Hepatocyte (in vitro differentiated cells): ENCODE results near the gene SLC7A8. TPM values are rescaled to one million over a fixed set of nuclear protein-coding genes. Genes with fewer than 3 reads are reported as not detected.
A peak's percentile ranks its signal among the peaks of the same experiment; 100 is the strongest.

Experiments
- DNase-seq: peaks from one replicate; pipeline ENCODE4 v3.0.0-alpha.2; 2016; ENCODE audit warnings: low spot score
- H2AFZ ChIP-seq: fragments of 200-600 bp; sonication (generic); 2 replicates; pipeline ENCODE4 v1.6.0; 2016; ENCODE audit warnings: antibody characterized with exemption, mild to moderate bottlenecking
- H3K27ac ChIP-seq: fragments of 200-600 bp; sonication (generic); 2 replicates; pipeline ENCODE4 v1.5.1; 2016; ENCODE audit warnings: mild to moderate bottlenecking
- H3K27me3 ChIP-seq: fragments of 200-600 bp; sonication (generic); 2 replicates; pipeline ENCODE4 v1.6.1; 2016
- H3K36me3 ChIP-seq: fragments of 200-600 bp; sonication (generic); replicated peaks from 2 replicates; pipeline ENCODE4 v1.5.1; 2016; ENCODE audit warnings: low read depth; ENCODE audit not compliant: insufficient read depth
- H3K4me1 ChIP-seq: fragments of 200-600 bp; sonication (generic); 2 replicates; pipeline ENCODE4 v1.5.1; 2016; ENCODE audit warnings: mild to moderate bottlenecking, moderate library complexity; ENCODE audit not compliant: insufficient read depth
- H3K4me2 ChIP-seq: fragments of 200-600 bp; sonication (generic); 2 replicates; pipeline ENCODE4 v1.6.0; 2016
- H3K4me3 ChIP-seq: fragments of 200-600 bp; sonication (generic); 2 replicates; pipeline ENCODE4 v1.5.1; 2016; ENCODE audit warnings: mild to moderate bottlenecking
- H3K79me2 ChIP-seq: fragments of 200-600 bp; sonication (generic); 2 replicates; pipeline ENCODE4 v1.6.0; 2017; ENCODE audit warnings: mild to moderate bottlenecking
- H3K9me2 ChIP-seq: fragments of 200-600 bp; sonication (generic); replicated peaks from 2 replicates; pipeline ENCODE4 v1.6.0; 2017; ENCODE audit warnings: mild to moderate bottlenecking; ENCODE audit not compliant: insufficient read depth
- H3K9me3 ChIP-seq: fragments of 200-600 bp; sonication (generic); 2 replicates; pipeline ENCODE4 v1.5.1; 2016; ENCODE audit warnings: low read depth, mild to moderate bottlenecking
- H4K20me1 ChIP-seq: fragments of 200-600 bp; sonication (generic); 2 replicates; pipeline ENCODE4 v1.6.0; 2016; ENCODE audit warnings: mild to moderate bottlenecking; ENCODE audit not compliant: insufficient read depth, poor library complexity, severe bottlenecking
- EZH2 ChIP-seq: fragments of 200-600 bp; sonication (generic); IDR thresholded peaks from 2 replicates; pipeline ENCODE4 v1.6.1; 2016; ENCODE audit warnings: antibody characterized with exemption, mild to moderate bottlenecking, borderline replicate concordance
- EZH2phosphoT487 ChIP-seq: fragments of 200-600 bp; sonication (generic); IDR thresholded peaks from one replicate; pipeline ENCODE4 v1.6.1; 2018; ENCODE audit warnings: antibody characterized with exemption, mild to moderate bottlenecking, low read depth, moderate library complexity; ENCODE audit not compliant: unreplicated experiment, severe bottlenecking
- WGBS: methylation state at CpG from one replicate; pipeline ENCODE4 v1.1.6; 2016; ENCODE audit warnings: low lambda C conversion rate; ENCODE audit errors: missing lambda C conversion rate; 5-methylcytosine and 5-hydroxymethylcytosine counted together
- polyA plus RNA-seq: library from polyadenylated mRNA; unstranded; fragments of >200 nt; fragmentation: Nextera tagmentation; extraction: Ambion mirVana; gene quantifications from 2 replicates; pipeline ENCODE4 v1.2.1, GENCODE V29; 2016
- total RNA-seq: library from RNA; depleted of rRNA; stranded (reverse); fragments of >200 nt; gene quantifications from 2 replicates; pipeline ENCODE4 v1.2.3, GENCODE V29; 2014
- TF ChIP-seq, protein P1 (sequence below): fragments of 200-600 bp; sonication (generic); IDR thresholded peaks from 2 replicates; pipeline ENCODE4 v1.5.1; 2016; ENCODE audit warnings: antibody characterized with exemption, mild to moderate bottlenecking; ENCODE audit not compliant: poor library complexity

The SLC7A8 gene
- total and polyA plus RNA-seq, 2 experiments from 2014 or later, result 54.6 to 123 TPM

DNA sequence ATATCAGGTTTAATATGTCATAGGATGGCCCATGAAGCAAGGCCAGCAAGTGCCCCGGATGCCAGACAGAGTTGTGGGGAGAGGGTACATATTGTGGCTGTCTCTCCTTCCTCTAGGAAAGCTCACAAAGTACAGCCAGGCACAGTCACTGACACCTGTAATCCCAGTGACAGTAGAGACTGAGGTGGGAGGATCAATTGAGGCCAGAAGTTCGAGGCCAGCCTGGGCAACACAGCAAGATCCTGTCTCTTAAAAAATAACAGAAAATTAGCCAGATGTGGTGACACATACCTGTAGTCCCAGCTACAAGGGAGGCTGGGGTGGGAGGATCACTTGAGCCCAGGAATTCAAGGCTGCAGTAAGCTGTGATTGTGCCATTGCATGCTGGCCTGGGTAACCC, 32.1 kb downstream of the SLC7A8 start:
- no peak overlapping the region for H2AFZ ChIP-seq
- no peaks in the 10 kb centered on the region for H3K9me3 ChIP-seq
- DNase-seq, result no peak
- H3K27me3 ChIP-seq, result no peaks in the 10 kb centered on the region
- H3K79me2 ChIP-seq, result no peaks in the 10 kb centered on the region
- peaks cover 29% of the 10 kb centered on the region for H3K4me1 ChIP-seq
- WGBS, result 91% methylated on average over 2 of the region's 2 CpGs
- H3K27ac ChIP-seq, result no peak overlapping the region
- no peak overlapping the region for H3K4me2 ChIP-seq
- H4K20me1 ChIP-seq, result no peaks in the 10 kb centered on the region
- TF ChIP-seq EZH2phosphoT487 (no peak), EZH2 (no peak)
- TF ChIP-seq, protein P1, sequence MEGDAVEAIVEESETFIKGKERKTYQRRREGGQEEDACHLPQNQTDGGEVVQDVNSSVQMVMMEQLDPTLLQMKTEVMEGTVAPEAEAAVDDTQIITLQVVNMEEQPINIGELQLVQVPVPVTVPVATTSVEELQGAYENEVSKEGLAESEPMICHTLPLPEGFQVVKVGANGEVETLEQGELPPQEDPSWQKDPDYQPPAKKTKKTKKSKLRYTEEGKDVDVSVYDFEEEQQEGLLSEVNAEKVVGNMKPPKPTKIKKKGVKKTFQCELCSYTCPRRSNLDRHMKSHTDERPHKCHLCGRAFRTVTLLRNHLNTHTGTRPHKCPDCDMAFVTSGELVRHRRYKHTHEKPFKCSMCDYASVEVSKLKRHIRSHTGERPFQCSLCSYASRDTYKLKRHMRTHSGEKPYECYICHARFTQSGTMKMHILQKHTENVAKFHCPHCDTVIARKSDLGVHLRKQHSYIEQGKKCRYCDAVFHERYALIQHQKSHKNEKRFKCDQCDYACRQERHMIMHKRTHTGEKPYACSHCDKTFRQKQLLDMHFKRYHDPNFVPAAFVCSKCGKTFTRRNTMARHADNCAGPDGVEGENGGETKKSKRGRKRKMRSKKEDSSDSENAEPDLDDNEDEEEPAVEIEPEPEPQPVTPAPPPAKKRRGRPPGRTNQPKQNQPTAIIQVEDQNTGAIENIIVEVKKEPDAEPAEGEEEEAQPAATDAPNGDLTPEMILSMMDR, result no peak
- H3K9me2 ChIP-seq, result no peaks in the 10 kb centered on the region
- no peaks in the 10 kb centered on the region for H3K36me3 ChIP-seq
- H3K4me3 ChIP-seq, result no peak overlapping the region

DNA sequence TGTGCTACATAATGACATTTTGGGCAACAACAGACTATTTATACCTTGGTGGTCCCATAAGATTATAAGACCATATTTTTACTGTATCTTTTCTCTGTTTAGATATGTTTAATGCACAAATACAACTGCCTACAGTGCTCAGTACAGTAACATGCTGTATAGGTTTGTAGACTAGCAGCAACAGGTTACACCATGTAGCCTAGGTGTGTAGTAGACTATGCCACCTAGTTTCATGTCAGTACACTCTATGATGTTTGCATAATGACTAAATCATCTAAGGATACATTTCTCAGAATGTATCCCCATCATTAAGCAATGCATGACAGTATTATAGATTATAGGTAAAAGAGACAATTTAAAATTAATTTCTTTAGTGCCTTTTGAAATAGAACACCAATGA, 33.7 kb downstream of the SLC7A8 start:
- H3K9me2 ChIP-seq, result no peaks in the 10 kb centered on the region
- no peaks in the 10 kb centered on the region for H3K9me3 ChIP-seq
- TF ChIP-seq EZH2 (no peak), EZH2phosphoT487 (no peak)
- TF ChIP-seq, protein P1, result no peak
- peak overlapping the region; percentile 52 for H3K27ac ChIP-seq
- H3K4me3 ChIP-seq, result no peak overlapping the region
- peaks cover 25% of the 10 kb centered on the region for H3K4me1 ChIP-seq
- H4K20me1 ChIP-seq, result no peaks in the 10 kb centered on the region
- H3K4me2 ChIP-seq, result no peak overlapping the region
- no peaks in the 10 kb centered on the region for H3K79me2 ChIP-seq
- DNase-seq, result no peak
- no peaks in the 10 kb centered on the region for H3K27me3 ChIP-seq
- no peaks in the 10 kb centered on the region for H3K36me3 ChIP-seq
- no peak overlapping the region for H2AFZ ChIP-seq

DNA sequence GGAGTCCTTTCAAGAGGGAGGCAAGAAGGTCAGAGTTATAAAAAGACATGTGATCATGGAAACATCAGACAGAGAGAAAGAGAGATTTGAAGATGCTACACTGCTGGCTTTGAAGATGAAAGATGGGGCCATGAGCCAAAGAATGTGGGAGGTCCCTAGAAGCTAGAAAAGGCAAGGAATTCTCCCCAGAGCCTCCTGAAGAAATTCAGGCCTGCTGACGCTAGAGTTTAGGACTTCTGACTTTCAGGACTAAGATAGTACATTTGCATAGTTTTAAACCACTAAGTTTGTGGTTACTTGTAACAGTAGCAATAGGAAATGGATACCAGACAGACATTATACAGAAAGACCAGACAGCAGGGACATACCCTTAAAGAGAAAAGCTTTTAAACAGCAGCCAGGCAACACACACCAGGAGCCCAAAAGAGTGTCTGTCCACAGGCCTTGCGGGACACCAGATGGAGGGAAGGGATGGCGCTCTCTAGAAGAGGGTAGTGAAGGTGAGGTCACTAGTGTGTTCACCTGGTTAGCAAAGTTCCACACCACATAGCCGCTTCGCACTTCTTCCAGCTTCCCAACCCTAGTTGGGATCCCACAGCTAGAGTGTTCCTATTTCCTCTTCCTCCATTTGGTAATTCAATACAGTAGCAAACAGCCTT, 34.7 kb downstream of the SLC7A8 start:
- WGBS, result 92% methylated on average over 5 of the region's 5 CpGs
- Histone ChIP-seq H3K36me3 (no peaks in the 10 kb centered on the region), H3K9me2 (no peaks in the 10 kb centered on the region), H3K79me2 (no peaks in the 10 kb centered on the region), H3K4me2 (no peak overlapping the region), H3K27ac (peak overlapping the region; percentile 52), H3K9me3 (no peaks in the 10 kb centered on the region), H3K4me1 (peaks cover 15% of the 10 kb centered on the region), H2AFZ (no peak overlapping the region), H4K20me1 (no peaks in the 10 kb centered on the region), H3K4me3 (no peak overlapping the region), H3K27me3 (no peaks in the 10 kb centered on the region)
- no peak for DNase-seq
- TF ChIP-seq EZH2phosphoT487, result no peak
- TF ChIP-seq, protein P1, result no peak
- no peak for TF ChIP-seq EZH2

DNA sequence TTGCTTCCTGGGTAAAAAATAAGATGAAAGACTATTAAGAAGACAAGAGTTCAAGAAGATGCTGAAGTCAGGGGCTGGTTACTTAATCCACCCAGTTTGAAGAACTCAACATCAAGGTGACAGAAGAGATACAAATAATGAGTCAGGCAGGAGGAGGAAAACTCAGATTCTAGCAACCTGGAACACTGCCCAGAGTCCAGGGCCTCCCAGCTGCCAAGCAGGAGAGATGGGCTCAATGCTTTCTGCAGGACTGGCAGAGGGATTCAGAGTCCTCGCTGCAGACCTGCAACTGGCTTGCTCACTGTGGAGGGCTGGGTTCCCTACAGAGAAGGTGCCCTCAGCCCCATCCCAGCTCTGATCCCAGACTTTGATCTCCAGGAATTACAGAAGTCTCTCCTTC, 35.8 kb downstream of the SLC7A8 start:
- DNase-seq, result peak; percentile 54
- peaks cover 7% of the 10 kb centered on the region for H3K4me1 ChIP-seq
- no peaks in the 10 kb centered on the region for H3K9me2 ChIP-seq
- no peaks in the 10 kb centered on the region for H3K79me2 ChIP-seq
- H3K4me3 ChIP-seq, result no peak overlapping the region
- 100% methylated on average over 1 of the region's 1 CpG for WGBS
- no peak overlapping the region for H3K4me2 ChIP-seq
- no peaks in the 10 kb centered on the region for H3K36me3 ChIP-seq
- H2AFZ ChIP-seq, result no peak overlapping the region
- TF ChIP-seq, protein P1, result no peak
- TF ChIP-seq EZH2phosphoT487 (no peak), EZH2 (no peak)
- H4K20me1 ChIP-seq, result no peaks in the 10 kb centered on the region
- no peaks in the 10 kb centered on the region for H3K9me3 ChIP-seq
- no peaks in the 10 kb centered on the region for H3K27me3 ChIP-seq
- peak overlapping the region; percentile 75 for H3K27ac ChIP-seq
